Liver (tissue), 9 donors: ENCODE data around the gene MLX. TPM values are rescaled to one million over a fixed set of nuclear protein-coding genes. Genes with fewer than 3 reads are reported as not detected.

Experiments used
- DNase-seq: peaks from one replicate; pipeline ENCODE4 v3.0.0-alpha.2; 2017; ENCODE audit warnings: low spot score
- H3K27ac ChIP-seq, 2 donors: one replicate each; pipeline ENCODE4 v1.7.0; 2013; ENCODE audit warnings: inconsistent platforms in 2 of 2, low read length in 2 of 2, control low read depth in 1 of 2, low read depth in 1 of 2, mild to moderate bottlenecking in 1 of 2
- H3K27me3 ChIP-seq, 4 donors: one replicate each; pipeline versions ENCODE4 v1.6.1 to v1.7.0; 2013; ENCODE audit warnings: low read length in 3 of 4, inconsistent platforms in 1 of 4, mild to moderate bottlenecking in 1 of 4, moderate library complexity in 1 of 4; ENCODE audit not compliant: control insufficient read depth in 4 of 4, insufficient read depth in 4 of 4
- H3K36me3 ChIP-seq, 4 donors: one replicate each; pipeline versions ENCODE4 v1.6.1 to v1.7.0; 2013; ENCODE audit warnings: low read length in 3 of 4, mild to moderate bottlenecking in 3 of 4, low read depth in 1 of 4, moderate library complexity in 1 of 4; ENCODE audit not compliant: control insufficient read depth in 4 of 4, insufficient read depth in 3 of 4
- H3K4me1 ChIP-seq, 4 donors: one replicate each; pipeline versions ENCODE4 v1.6.1 to v1.7.0; 2013; ENCODE audit warnings: low read length in 3 of 4, mild to moderate bottlenecking in 3 of 4, moderate library complexity in 1 of 4; ENCODE audit not compliant: control insufficient read depth in 4 of 4, insufficient read depth in 4 of 4
- H3K4me3 ChIP-seq, 3 donors: one replicate each; pipeline versions ENCODE4 v1.6.1 to v1.7.0; 2013; ENCODE audit warnings: low read length in 3 of 3, control low read depth in 1 of 3, low read depth in 1 of 3, mild to moderate bottlenecking in 1 of 3
- H3K9ac ChIP-seq, 2 donors: one replicate each; pipeline ENCODE4 v1.7.0; 2013; ENCODE audit warnings: low read length in 2 of 2, mild to moderate bottlenecking in 2 of 2, moderate library complexity in 2 of 2, control low read depth in 1 of 2, low read depth in 1 of 2
- H3K9me3 ChIP-seq, 4 donors: one replicate each; pipeline versions ENCODE4 v1.6.1 to v1.7.0; 2013; ENCODE audit warnings: low read length in 3 of 4; ENCODE audit not compliant: control insufficient read depth in 4 of 4
- ATF3 ChIP-seq: IDR thresholded peaks from 2 replicates; pipeline ENCODE4 v1.6.1; 2016; ENCODE audit warnings: antibody characterized with exemption
- EGR1 ChIP-seq, 2 donors: IDR thresholded peaks; 2 replicates each; pipeline ENCODE4 v1.6.1; 2016 to 2018; ENCODE audit warnings: antibody characterized with exemption in 2 of 2, low read depth in 2 of 2
- FOXA1 ChIP-seq: IDR thresholded peaks from 2 replicates; pipeline ENCODE4 v1.6.1; 2016; ENCODE audit warnings: antibody characterized with exemption
- FOXA2 ChIP-seq: IDR thresholded peaks from 2 replicates; pipeline ENCODE4 v1.6.1; 2016; ENCODE audit warnings: antibody characterized with exemption
- GABPA ChIP-seq, 2 donors: IDR thresholded peaks in 1 of 2; conservative IDR thresholded peaks in 1 of 2; 2 replicates each; pipeline ENCODE4 v1.6.1; 2016; ENCODE audit warnings: antibody characterized with exemption in 2 of 2, mild to moderate bottlenecking in 1 of 2, moderate library complexity in 1 of 2
- HNF4A ChIP-seq, 2 donors: conservative IDR thresholded peaks; 2 replicates each; pipeline ENCODE4 v1.6.1; 2016; ENCODE audit warnings: antibody characterized with exemption in 2 of 2, mild to moderate bottlenecking in 2 of 2
- HNF4G ChIP-seq: IDR thresholded peaks from 2 replicates; pipeline ENCODE4 v1.6.1; 2016; ENCODE audit warnings: antibody characterized with exemption
- JUND ChIP-seq, 2 donors: IDR thresholded peaks; 2 replicates each; pipeline ENCODE4 v1.6.1; 2016; ENCODE audit warnings: antibody characterized with exemption in 2 of 2
- NR2F2 ChIP-seq: IDR thresholded peaks from 2 replicates; pipeline ENCODE4 v1.6.1; 2016; ENCODE audit warnings: antibody characterized with exemption
- RAD21 ChIP-seq, 2 donors: IDR thresholded peaks; 2 replicates each; pipeline ENCODE4 v1.6.1; 2016; ENCODE audit warnings: antibody characterized with exemption in 2 of 2, mild to moderate bottlenecking in 2 of 2
- RXRA ChIP-seq, 2 donors: IDR thresholded peaks; 2 replicates each; pipeline ENCODE4 v1.6.1; 2017 to 2018; ENCODE audit warnings: antibody characterized with exemption in 2 of 2, mild to moderate bottlenecking in 1 of 2
- SP1 ChIP-seq: IDR thresholded peaks from 2 replicates; pipeline ENCODE4 v1.6.1; 2018; ENCODE audit warnings: antibody characterized with exemption, mild to moderate bottlenecking
- TAF1 ChIP-seq: conservative IDR thresholded peaks from 2 replicates; pipeline ENCODE4 v1.6.1; 2016; ENCODE audit warnings: antibody characterized with exemption, mild to moderate bottlenecking
- YY1 ChIP-seq: IDR thresholded peaks from 2 replicates; pipeline ENCODE4 v1.6.1; 2016; ENCODE audit warnings: antibody characterized with exemption, mild to moderate bottlenecking
- WGBS: extraction: QIAGEN DNeasy Blood & Tissue Kit; methylation state at CpG from one replicate; pipeline ENCODE4 v1.1.7; 2013; 5-methylcytosine and 5-hydroxymethylcytosine counted together
- polyA plus RNA-seq, 2 donors: library from polyadenylated mRNA; stranded (reverse) in 1 of 2; unstranded in 1 of 2; fragments of 200-250 nt in 1 of 2; fragments of >200 nt in 1 of 2; fragmentation: Nextera tagmentation in 1 of 2; extraction: Ambion mirVana in 1 of 2; gene quantifications; one replicate each; pipeline versions ENCODE4 v1.2.1 to v1.2.3, GENCODE V29; 2013 to 2015
- total RNA-seq, 2 donors: library from RNA; depleted of rRNA; stranded (reverse); fragments of >200 nt; gene quantifications; one replicate each; pipeline ENCODE4 v1.2.3, GENCODE V29; 2014
- TF ChIP-seq, protein P1 (sequence below): IDR thresholded peaks from 2 replicates; pipeline ENCODE4 v1.6.1; 2016; ENCODE audit warnings: antibody characterized with exemption
- TF ChIP-seq, protein P2 (sequence below): IDR thresholded peaks from 2 replicates; pipeline ENCODE4 v1.6.1; 2016; ENCODE audit warnings: antibody characterized with exemption, mild to moderate bottlenecking
- TF ChIP-seq, protein P3 (sequence below): fragments of 150-350 bp; IDR thresholded peaks from 2 replicates; pipeline ENCODE4 v1.5.1; 2017; ENCODE audit warnings: improper control_type of control experiment, low read depth, low read length; ENCODE audit not compliant: missing input control
- donor health status: healthy.
- donor health status: healthy.
- donor health status: healthy.
- donor health status: healthy.
- donor health status: healthy.

MLX gene
- total and polyA plus RNA-seq, 4 donors: 19.4 to 40.0 (median 32.1) TPM

- Histone ChIP-seq H3K4me1 (peaks cover 0 to 20% (median 11%) of the 10 kb centered on the region in 4 donors), H3K9me3 (no peaks in the 10 kb centered on the region), H3K4me3 (no peak overlapping the region), H3K9ac (no peak overlapping the region), H3K27me3 (no peaks in the 10 kb centered on the region), H3K36me3 (peaks cover 8 to 34% (median 21%) of the 10 kb centered on the region in 4 donors), H3K27ac (no peak overlapping the region)
- 96% methylated on average over 17 of the region's 17 CpGs for WGBS
- no peak for DNase-seq
- TF ChIP-seq JUND (IDR thresholded peaks at IDR 0.05) (no peak), RXRA (IDR thresholded peaks at IDR 0.05) (no peak), RAD21 (IDR thresholded peaks at IDR 0.05) (no peak), TAF1 (no peak), EGR1 (IDR thresholded peaks at IDR 0.05; ENCODE audit: low read depth in 2 of 2) (no peak), HNF4A (conservative IDR thresholded peaks at IDR 0.05) (no peak), NR2F2 (no peak), ATF3 (no peak), HNF4G (no peak), GABPA (IDR thresholded peaks at IDR 0.05 in 1 of 2, conservative IDR thresholded peaks at IDR 0.05 in 1 of 2) (no peak), FOXA1 (no peak)
- TF ChIP-seq, protein P1, sequence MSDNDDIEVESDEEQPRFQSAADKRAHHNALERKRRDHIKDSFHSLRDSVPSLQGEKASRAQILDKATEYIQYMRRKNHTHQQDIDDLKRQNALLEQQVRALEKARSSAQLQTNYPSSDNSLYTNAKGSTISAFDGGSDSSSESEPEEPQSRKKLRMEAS: no peak
- TF ChIP-seq, protein P2, sequence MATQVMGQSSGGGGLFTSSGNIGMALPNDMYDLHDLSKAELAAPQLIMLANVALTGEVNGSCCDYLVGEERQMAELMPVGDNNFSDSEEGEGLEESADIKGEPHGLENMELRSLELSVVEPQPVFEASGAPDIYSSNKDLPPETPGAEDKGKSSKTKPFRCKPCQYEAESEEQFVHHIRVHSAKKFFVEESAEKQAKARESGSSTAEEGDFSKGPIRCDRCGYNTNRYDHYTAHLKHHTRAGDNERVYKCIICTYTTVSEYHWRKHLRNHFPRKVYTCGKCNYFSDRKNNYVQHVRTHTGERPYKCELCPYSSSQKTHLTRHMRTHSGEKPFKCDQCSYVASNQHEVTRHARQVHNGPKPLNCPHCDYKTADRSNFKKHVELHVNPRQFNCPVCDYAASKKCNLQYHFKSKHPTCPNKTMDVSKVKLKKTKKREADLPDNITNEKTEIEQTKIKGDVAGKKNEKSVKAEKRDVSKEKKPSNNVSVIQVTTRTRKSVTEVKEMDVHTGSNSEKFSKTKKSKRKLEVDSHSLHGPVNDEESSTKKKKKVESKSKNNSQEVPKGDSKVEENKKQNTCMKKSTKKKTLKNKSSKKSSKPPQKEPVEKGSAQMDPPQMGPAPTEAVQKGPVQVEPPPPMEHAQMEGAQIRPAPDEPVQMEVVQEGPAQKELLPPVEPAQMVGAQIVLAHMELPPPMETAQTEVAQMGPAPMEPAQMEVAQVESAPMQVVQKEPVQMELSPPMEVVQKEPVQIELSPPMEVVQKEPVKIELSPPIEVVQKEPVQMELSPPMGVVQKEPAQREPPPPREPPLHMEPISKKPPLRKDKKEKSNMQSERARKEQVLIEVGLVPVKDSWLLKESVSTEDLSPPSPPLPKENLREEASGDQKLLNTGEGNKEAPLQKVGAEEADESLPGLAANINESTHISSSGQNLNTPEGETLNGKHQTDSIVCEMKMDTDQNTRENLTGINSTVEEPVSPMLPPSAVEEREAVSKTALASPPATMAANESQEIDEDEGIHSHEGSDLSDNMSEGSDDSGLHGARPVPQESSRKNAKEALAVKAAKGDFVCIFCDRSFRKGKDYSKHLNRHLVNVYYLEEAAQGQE: no peak
These were observed 46.9 kb downstream of the MLX start for GRCh38 chr17:42613699-42614295.

DNA sequence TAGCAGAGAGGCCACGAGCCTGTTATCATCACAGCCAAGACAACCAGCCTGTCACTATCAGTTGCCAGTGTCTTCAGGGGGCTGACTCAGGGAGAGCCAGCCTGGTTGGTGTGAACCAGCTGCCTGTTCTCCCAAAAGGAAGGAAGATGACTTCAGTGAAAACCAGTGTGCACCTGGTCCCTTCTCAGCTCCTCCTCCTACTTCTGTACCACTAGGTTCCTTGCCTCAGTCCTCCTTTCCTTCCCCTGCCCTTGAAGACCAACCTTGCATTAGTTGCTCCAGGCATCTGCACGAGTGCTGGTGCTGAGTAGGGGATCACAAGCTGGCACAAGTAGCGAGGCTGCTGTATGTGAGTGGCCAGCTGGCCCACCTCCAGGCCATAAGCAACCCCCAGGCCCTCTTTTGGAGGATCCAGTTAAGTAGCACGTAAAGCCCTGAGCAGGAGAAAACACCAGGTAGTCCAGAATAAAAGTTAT is 51.1 kb downstream of the MLX start:
- TF ChIP-seq, protein P2: no peak
- no peak for TF ChIP-seq JUND (IDR thresholded peaks at IDR 0.05)
- TF ChIP-seq FOXA2: no peak
- TF ChIP-seq, protein P1: no peak
- no peak for TF ChIP-seq FOXA1
- TF ChIP-seq SP1: no peak
- no peak for TF ChIP-seq YY1
- no peak for TF ChIP-seq ATF3
- TF ChIP-seq RAD21 (IDR thresholded peaks at IDR 0.05): no peak
- TF ChIP-seq, protein P3, sequence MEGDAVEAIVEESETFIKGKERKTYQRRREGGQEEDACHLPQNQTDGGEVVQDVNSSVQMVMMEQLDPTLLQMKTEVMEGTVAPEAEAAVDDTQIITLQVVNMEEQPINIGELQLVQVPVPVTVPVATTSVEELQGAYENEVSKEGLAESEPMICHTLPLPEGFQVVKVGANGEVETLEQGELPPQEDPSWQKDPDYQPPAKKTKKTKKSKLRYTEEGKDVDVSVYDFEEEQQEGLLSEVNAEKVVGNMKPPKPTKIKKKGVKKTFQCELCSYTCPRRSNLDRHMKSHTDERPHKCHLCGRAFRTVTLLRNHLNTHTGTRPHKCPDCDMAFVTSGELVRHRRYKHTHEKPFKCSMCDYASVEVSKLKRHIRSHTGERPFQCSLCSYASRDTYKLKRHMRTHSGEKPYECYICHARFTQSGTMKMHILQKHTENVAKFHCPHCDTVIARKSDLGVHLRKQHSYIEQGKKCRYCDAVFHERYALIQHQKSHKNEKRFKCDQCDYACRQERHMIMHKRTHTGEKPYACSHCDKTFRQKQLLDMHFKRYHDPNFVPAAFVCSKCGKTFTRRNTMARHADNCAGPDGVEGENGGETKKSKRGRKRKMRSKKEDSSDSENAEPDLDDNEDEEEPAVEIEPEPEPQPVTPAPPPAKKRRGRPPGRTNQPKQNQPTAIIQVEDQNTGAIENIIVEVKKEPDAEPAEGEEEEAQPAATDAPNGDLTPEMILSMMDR: no peak
- DNase-seq: peak; percentile 59
- WGBS: 83% methylated on average over 4 of the region's 4 CpGs
- Histone ChIP-seq H3K9ac (no peak overlapping the region), H3K36me3 (peaks cover 4 to 22% (median 12%) of the 10 kb centered on the region in 4 donors), H3K4me3 (no peak overlapping the region), H3K27ac (no peak overlapping the region), H3K4me1 (peaks cover 0 to 13% (median 10%) of the 10 kb centered on the region in 4 donors), H3K27me3 (no peaks in the 10 kb centered on the region), H3K9me3 (no peaks in the 10 kb centered on the region)
